Sigmoid colon (tissue), 4 donors: ENCODE data around the gene PDZRN4.
"Not testable (repeated sequence)": the region's sequence is repeated elsewhere in the genome, so short reads cannot be mapped to it uniquely, and the experiment has no call there.

Experiments
- CTCF ChIP-seq, 4 experiments: fragments of 450-650 bp in 3 of 4; fragments of 200-600 bp in 1 of 4; IDR thresholded peaks; one replicate each; pipeline ENCODE4 v1.5.1; 2016 to 2019; ENCODE audit warnings: antibody characterized with exemption in 4 of 4, mild to moderate bottlenecking in 3 of 4, moderate library complexity in 2 of 4
- EP300 ChIP-seq, 4 donors: sonication (generic); formaldehyde crosslinking; IDR thresholded peaks; one replicate each; pipeline ENCODE4 v1.6.1; 2017; ENCODE audit warnings: antibody characterized with exemption in 4 of 4
- POLR2A ChIP-seq, 2 donors: fragments of 450-650 bp; IDR thresholded peaks; one replicate each; pipeline ENCODE4 v1.6.1; 2016; ENCODE audit warnings: antibody characterized with exemption in 2 of 2, mild to moderate bottlenecking in 2 of 2, moderate library complexity in 2 of 2
- POLR2AphosphoS5 ChIP-seq, 4 donors: sonication (generic); formaldehyde crosslinking; IDR thresholded peaks; one replicate each; pipeline ENCODE4 v1.6.1; 2017; ENCODE audit warnings: antibody characterized with exemption in 4 of 4

GRCh38 chr12:41263196-41263595 lies 75.1 kb downstream of the PDZRN4 start:
- not testable (repeated sequence) for TF ChIP-seq CTCF, POLR2AphosphoS5, POLR2A, EP300 (IDR thresholded peaks at IDR 0.05)
